Suprapubic skin (tissue), 4 donors: ENCODE data around the gene CSRNP3. TPM values are rescaled to one million over a fixed set of nuclear protein-coding genes. Genes with fewer than 3 reads are reported as not detected.

Experiments used
- DNase-seq, 2 donors: peaks; one replicate each; pipeline ENCODE4 v3.0.0-alpha.2; 2019; ENCODE audit warnings: low spot score in 2 of 2
- H3K27ac ChIP-seq: fragments of 200-600 bp; sonication (generic); one replicate; pipeline ENCODE4 v1.5.1; 2019
- H3K27me3 ChIP-seq: fragments of 200-600 bp; sonication (generic); one replicate; pipeline ENCODE4 v1.5.1; 2019
- H3K36me3 ChIP-seq: fragments of 200-600 bp; sonication (generic); one replicate; pipeline ENCODE4 v1.5.1; 2019
- H3K4me1 ChIP-seq: fragments of 200-600 bp; sonication (generic); one replicate; pipeline ENCODE4 v1.5.1; 2019
- H3K4me3 ChIP-seq: fragments of 200-600 bp; sonication (generic); one replicate; pipeline ENCODE4 v1.5.1; 2019; ENCODE audit warnings: mild to moderate bottlenecking
- H3K9me3 ChIP-seq: fragments of 200-600 bp; sonication (generic); one replicate; pipeline ENCODE4 v1.5.1; 2019
- EP300 ChIP-seq: sonication (generic); formaldehyde crosslinking; IDR thresholded peaks from one replicate; pipeline ENCODE4 v1.6.1; 2017; ENCODE audit warnings: antibody characterized with exemption
- POLR2A ChIP-seq, 2 donors: fragments of 450-650 bp; IDR thresholded peaks; one replicate each; pipeline ENCODE4 v1.6.1; 2017; ENCODE audit warnings: antibody characterized with exemption in 2 of 2, mild to moderate bottlenecking in 2 of 2, moderate library complexity in 2 of 2
- POLR2AphosphoS5 ChIP-seq, 3 donors: sonication (generic); formaldehyde crosslinking; IDR thresholded peaks; one replicate each; pipeline ENCODE4 v1.6.1; 2017; ENCODE audit warnings: antibody characterized with exemption in 3 of 3
- WGBS: methylation state at CpG from one replicate; pipeline ENCODE4 v1.1.5; 2018; 5-methylcytosine and 5-hydroxymethylcytosine counted together
- total RNA-seq, 4 donors: library from RNA; depleted of rRNA; stranded (reverse); fragments of >200 nt; gene quantifications; one replicate each; pipeline ENCODE4 v1.1.0, GENCODE V29; 2016
- TF ChIP-seq, protein P1 (sequence below), 2 donors: fragments of 200-600 bp in 1 of 2; fragments of 450-650 bp in 1 of 2; sonication (generic) in 1 of 2; IDR thresholded peaks; one replicate each; pipeline ENCODE4 v1.5.1; 2016 to 2019; ENCODE audit warnings: antibody characterized with exemption in 2 of 2, mild to moderate bottlenecking in 1 of 2, moderate library complexity in 1 of 2

CSRNP3 gene
- total RNA-seq, 4 donors from 2014 or later: 1.3 to 7.2 (median 4.3) TPM

DNA sequence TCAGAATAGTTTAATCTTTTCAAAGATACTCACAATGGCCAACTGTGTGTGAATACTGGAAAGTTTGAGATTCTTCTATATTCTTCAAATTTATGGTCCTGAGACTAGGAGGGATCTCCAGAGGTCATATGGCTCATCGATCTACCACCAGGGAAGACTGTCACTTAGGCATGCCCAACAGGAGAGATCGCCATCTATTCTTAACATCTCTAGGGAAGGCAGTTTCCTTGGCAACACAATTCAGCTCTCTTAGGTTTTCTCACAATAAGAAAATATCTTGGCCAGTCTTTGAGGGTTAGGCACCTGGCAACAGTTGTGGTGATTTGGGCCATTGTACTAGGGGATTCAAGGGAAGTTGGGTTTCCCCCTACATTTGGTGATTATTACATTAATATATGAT, 217.3 kb downstream of the CSRNP3 start:
- Histone ChIP-seq H3K9me3 (no peaks in the 10 kb centered on the region), H3K27me3 (no peaks in the 10 kb centered on the region), H3K36me3 (no peaks in the 10 kb centered on the region), H3K4me3 (no peak overlapping the region), H3K27ac (no peak overlapping the region), H3K4me1 (peaks cover 3% of the 10 kb centered on the region)
- no peak for DNase-seq
- TF ChIP-seq, protein P1, sequence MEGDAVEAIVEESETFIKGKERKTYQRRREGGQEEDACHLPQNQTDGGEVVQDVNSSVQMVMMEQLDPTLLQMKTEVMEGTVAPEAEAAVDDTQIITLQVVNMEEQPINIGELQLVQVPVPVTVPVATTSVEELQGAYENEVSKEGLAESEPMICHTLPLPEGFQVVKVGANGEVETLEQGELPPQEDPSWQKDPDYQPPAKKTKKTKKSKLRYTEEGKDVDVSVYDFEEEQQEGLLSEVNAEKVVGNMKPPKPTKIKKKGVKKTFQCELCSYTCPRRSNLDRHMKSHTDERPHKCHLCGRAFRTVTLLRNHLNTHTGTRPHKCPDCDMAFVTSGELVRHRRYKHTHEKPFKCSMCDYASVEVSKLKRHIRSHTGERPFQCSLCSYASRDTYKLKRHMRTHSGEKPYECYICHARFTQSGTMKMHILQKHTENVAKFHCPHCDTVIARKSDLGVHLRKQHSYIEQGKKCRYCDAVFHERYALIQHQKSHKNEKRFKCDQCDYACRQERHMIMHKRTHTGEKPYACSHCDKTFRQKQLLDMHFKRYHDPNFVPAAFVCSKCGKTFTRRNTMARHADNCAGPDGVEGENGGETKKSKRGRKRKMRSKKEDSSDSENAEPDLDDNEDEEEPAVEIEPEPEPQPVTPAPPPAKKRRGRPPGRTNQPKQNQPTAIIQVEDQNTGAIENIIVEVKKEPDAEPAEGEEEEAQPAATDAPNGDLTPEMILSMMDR (IDR thresholded peaks at IDR 0.05): no peak
- TF ChIP-seq POLR2AphosphoS5 (IDR thresholded peaks at IDR 0.05): no peak
- no peak for TF ChIP-seq EP300
- TF ChIP-seq POLR2A (IDR thresholded peaks at IDR 0.05): no peak
- WGBS: 95% methylated on average over 2 of the region's 2 CpGs

DNA sequence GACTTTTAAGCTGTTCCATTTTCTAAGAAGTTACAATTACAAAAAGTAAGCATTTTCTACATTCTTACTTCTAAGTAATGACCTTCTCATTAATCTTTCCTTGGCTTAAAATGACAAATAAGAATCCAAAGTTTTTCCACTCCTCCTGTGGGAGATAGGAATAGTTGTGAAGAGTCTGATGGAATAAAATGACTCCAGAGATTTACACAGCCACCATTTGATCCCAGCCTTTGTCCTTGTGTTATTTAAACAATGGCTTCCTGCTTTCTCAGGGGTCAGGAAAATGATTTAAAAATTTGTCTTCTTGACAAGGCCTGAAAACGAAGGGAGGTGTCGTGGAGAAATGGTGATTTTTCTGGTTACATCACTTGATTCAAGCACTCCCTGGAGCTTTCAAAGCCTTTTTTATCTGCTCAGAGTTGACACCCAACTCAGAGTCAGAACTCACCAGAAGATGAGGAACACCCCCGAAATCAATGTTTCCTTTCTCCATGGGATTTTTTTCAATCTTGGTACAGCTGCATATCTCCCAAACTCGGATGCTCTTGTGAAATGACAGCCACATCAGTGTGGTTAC, 218.0 kb downstream of the CSRNP3 start:
- Histone ChIP-seq H3K9me3 (no peaks in the 10 kb centered on the region), H3K27ac (no peak overlapping the region)
- WGBS: 86% methylated on average over 4 of the region's 4 CpGs

DNA sequence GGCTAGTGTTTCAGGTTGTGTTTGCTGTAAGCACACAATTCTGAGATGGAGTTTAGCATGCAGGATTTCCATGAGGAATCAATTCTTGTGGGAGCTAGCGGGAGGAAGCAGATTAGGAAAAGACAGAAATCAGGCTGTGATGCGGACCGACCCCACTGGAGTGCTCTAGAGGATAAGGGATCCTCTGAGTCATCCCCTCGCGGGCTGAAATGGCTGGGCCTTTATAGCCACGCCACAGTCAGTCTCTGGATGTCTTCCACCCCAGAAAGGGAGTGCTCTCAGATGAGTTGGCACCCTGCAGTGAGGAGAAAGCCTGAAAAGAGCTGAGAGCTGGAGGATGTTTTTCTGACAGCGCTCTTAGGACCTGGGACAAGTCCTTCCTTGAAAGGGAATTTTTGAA, 222.1 kb downstream of the CSRNP3 start:
- no peaks in the 10 kb centered on the region for H3K9me3 ChIP-seq
- H3K27ac ChIP-seq: no peak overlapping the region
- no peak overlapping the region for H3K4me3 ChIP-seq
- WGBS: 47% methylated on average over 7 of the region's 7 CpGs
- H3K4me1 ChIP-seq: no peaks in the 10 kb centered on the region
- no peaks in the 10 kb centered on the region for H3K27me3 ChIP-seq
- no peak for TF ChIP-seq POLR2A (IDR thresholded peaks at IDR 0.05)
- TF ChIP-seq POLR2AphosphoS5 (IDR thresholded peaks at IDR 0.05): no peak
- TF ChIP-seq EP300: no peak
- TF ChIP-seq, protein P1 (IDR thresholded peaks at IDR 0.05): no peak
- no peaks in the 10 kb centered on the region for H3K36me3 ChIP-seq
- no peak for DNase-seq

More for the DNA sequence above, 218.0 kb downstream of the CSRNP3 start:
- Histone ChIP-seq H3K36me3 (no peaks in the 10 kb centered on the region), H3K4me1 (no peaks in the 10 kb centered on the region), H3K27me3 (no peaks in the 10 kb centered on the region), H3K4me3 (no peak overlapping the region)
- no peak for TF ChIP-seq EP300
- no peak for TF ChIP-seq POLR2AphosphoS5 (IDR thresholded peaks at IDR 0.05)
- TF ChIP-seq, protein P1 (IDR thresholded peaks at IDR 0.05): no peak
- TF ChIP-seq POLR2A (IDR thresholded peaks at IDR 0.05): no peak
- DNase-seq: no peak

DNA sequence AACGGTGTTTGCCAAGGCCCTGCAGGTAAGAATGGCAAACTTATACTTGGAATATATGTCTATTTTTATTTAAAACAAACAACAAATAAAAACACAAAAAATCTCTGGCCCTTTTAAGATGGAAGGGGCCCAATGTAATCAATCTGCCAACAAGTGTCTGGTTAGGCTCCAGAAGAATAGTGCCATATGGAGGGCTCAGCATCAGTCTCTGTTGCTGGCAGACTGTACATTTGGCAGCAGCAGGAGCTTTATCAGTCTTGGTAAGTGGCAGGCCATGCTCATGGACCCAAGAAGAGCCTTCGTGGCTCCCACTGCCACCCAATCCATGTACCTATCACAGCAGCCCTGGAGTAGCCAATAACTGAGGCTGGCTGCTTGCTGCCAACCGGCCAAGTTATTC, 223.4 kb downstream of the CSRNP3 start:
- H3K36me3 ChIP-seq: no peaks in the 10 kb centered on the region
- no peaks in the 10 kb centered on the region for H3K27me3 ChIP-seq
- no peaks in the 10 kb centered on the region for H3K9me3 ChIP-seq
- 97% methylated on average over 3 of the region's 3 CpGs for WGBS
- H3K4me1 ChIP-seq: no peaks in the 10 kb centered on the region
- no peak overlapping the region for H3K27ac ChIP-seq
- no peak for TF ChIP-seq POLR2A (IDR thresholded peaks at IDR 0.05)
- TF ChIP-seq, protein P1 (IDR thresholded peaks at IDR 0.05): no peak
- TF ChIP-seq EP300: no peak
- TF ChIP-seq POLR2AphosphoS5 (IDR thresholded peaks at IDR 0.05): no peak
- H3K4me3 ChIP-seq: no peak overlapping the region
- DNase-seq: no peak

DNA sequence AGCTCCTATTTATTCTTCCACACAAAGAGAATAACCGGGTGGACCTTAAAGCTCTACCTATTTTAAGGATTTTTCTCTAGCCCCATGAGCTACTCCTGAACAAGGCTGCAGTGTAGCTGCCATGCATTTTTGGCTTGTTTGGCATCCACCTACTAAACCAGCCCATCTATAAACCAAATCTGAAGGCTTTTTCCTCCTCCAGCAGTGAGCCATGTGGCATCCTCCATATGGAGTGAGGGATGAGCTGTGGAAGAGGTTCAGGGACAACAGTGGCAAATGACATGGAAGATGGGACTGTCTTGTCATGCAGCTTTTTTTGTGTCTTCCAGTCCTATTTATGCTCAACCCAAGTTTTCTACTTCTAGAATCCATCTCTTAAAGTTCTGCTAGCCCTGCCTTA, 224.3 kb downstream of the CSRNP3 start:
- WGBS: 93% methylated on average over 1 of the region's 1 CpG

More for the DNA sequence above, 224.3 kb downstream of the CSRNP3 start:
- Histone ChIP-seq H3K4me3 (no peak overlapping the region), H3K27ac (no peak overlapping the region), H3K9me3 (no peaks in the 10 kb centered on the region), H3K27me3 (no peaks in the 10 kb centered on the region), H3K36me3 (no peaks in the 10 kb centered on the region), H3K4me1 (no peaks in the 10 kb centered on the region)
- no peak for TF ChIP-seq EP300
- TF ChIP-seq, protein P1 (IDR thresholded peaks at IDR 0.05): no peak
- no peak for TF ChIP-seq POLR2AphosphoS5 (IDR thresholded peaks at IDR 0.05)
- no peak for TF ChIP-seq POLR2A (IDR thresholded peaks at IDR 0.05)
- no peak for DNase-seq
